Measurements from ENCODE around the gene IRGC. TPM values are rescaled to one million over a fixed set of nuclear protein-coding genes. Genes with fewer than 3 reads are reported as not detected.

IRGC gene
- total and polyA plus RNA-seq, 9 of the 15 experiments (the other 6 are each of a cell fraction or from before 2014, with no cell fraction given), result not detected

GRCh38 chr19:43675269-43675879, 40.5 kb upstream of the IRGC start (continued):
- no peak for TF ChIP-seq CTCFL (IDR thresholded peaks at IDR 0.05; ENCODE audit: borderline replicate concordance, insufficient read depth, low read depth, low read length, poor library complexity, severe bottlenecking)
- TF ChIP-seq ARID1B (IDR thresholded peaks at IDR 0.05), result 0 out of 2 replicates have a peak, but pooled peaks have one; percentile 24
- TF ChIP-seq MLLT1 (IDR thresholded peaks at IDR 0.05), result peak; percentile 42 to 45; a peak in 2 of 4 replicates
- TF ChIP-seq ZEB2 (IDR thresholded peaks at IDR 0.05), result peak; percentile 55; the same call in 1 of the 2 replicates
- TF ChIP-seq SREBF1 (IDR thresholded peaks at IDR 0.05; ENCODE audit: borderline replicate concordance, low read depth, low read length), result no peak
- TF ChIP-seq SMARCA4 (IDR thresholded peaks at IDR 0.05), result peak; percentile 43; the same call in 1 of the 2 replicates
- TF ChIP-seq THRB (CRISPR knock-in tag; conservative IDR thresholded peaks at IDR 0.05), result 0 out of 2 replicates have a peak, but pooled peaks have one; percentile 17
- 0 out of 2 replicates have a peak, but pooled peaks have one; percentile 29 for TF ChIP-seq MTA1 (IDR thresholded peaks at IDR 0.05; ENCODE audit: borderline replicate concordance)
- no peak for TF ChIP-seq YBX1 (IDR thresholded peaks at IDR 0.05)

Measured in K562 (cell line).